H1 (cell line): ENCODE data around the gene IFTAP. TPM values are rescaled to one million over a fixed set of nuclear protein-coding genes. Genes with fewer than 3 reads are reported as not detected.

Source experiments
- CTCF ChIA-PET: fragments of 300-600 bp; sonication (Branson Sonifier 250); formaldehyde crosslinking; loops from one replicate; lab custom pipeline; 2021; ENCODE audit not compliant: partially characterized antibody; lab: Charles Lee
- POLR2A ChIA-PET: fragments of 300-600 bp; sonication (Branson Sonifier 250); formaldehyde crosslinking; loops from one replicate; lab custom pipeline; 2021; ENCODE audit warnings: inconsistent platforms; ENCODE audit not compliant: partially characterized antibody; lab: Charles Lee
- DNase-seq, 2 experiments: peaks; one replicate each; pipeline versions ENCODE4 v3.0.0 to v3.0.0-alpha.2; 2010 to 2022; ENCODE audit warnings: low spot score in 2 of 2, low read depth in 1 of 2, mixed read lengths in 1 of 2
- FAIRE-seq: peaks from 2 replicates; lab custom pipeline; 2011; peaks lifted over from hg19 to GRCh38; lab: Jason Lieb, UNC
- H2AFZ ChIP-seq: 2 replicates; pipeline ENCODE4 v1.8.1; 2012; ENCODE audit warnings: low read length, inconsistent platforms
- H2AK5ac ChIP-seq: 2 replicates; pipeline ENCODE4 v1.6.1; 2013; ENCODE audit warnings: low read depth, low read length
- H2BK120ac ChIP-seq: replicated peaks from 2 replicates; pipeline ENCODE3; 2013; ENCODE audit warnings: low read depth, low read length, inconsistent platforms
- H2BK12ac ChIP-seq: 2 replicates; pipeline ENCODE4 v1.6.1; 2013; ENCODE audit warnings: low read depth, low read length
- H2BK15ac ChIP-seq: 2 replicates; pipeline ENCODE4 v1.6.1; 2013; ENCODE audit warnings: low read length
- H2BK20ac ChIP-seq: 2 replicates; pipeline ENCODE4 v1.6.1; 2013; ENCODE audit warnings: low read length
- H2BK5ac ChIP-seq: 2 replicates; pipeline ENCODE4 v1.6.1; 2013; ENCODE audit warnings: low read depth, low read length
- H3K14ac ChIP-seq: 2 replicates; pipeline ENCODE4 v1.6.1; 2013; ENCODE audit warnings: inconsistent platforms; ENCODE audit not compliant: insufficient read length
- H3K18ac ChIP-seq: 2 replicates; pipeline ENCODE4 v1.6.1; 2013; ENCODE audit warnings: low read length; ENCODE audit errors: extremely low read depth
- H3K23ac ChIP-seq: 2 replicates; pipeline ENCODE4 v1.6.1; 2013; ENCODE audit warnings: inconsistent platforms; ENCODE audit not compliant: insufficient read length
- H3K23me2 ChIP-seq: 2 replicates; pipeline ENCODE4 v1.6.1; 2013; ENCODE audit warnings: low read depth, low read length
- H3K27ac ChIP-seq: 2 replicates; pipeline ENCODE4 v1.6.1; 2011; ENCODE audit warnings: low read depth, low read length, inconsistent platforms
- H3K27me3 ChIP-seq, 4 experiments: replicated peaks in 1 of 4; 1 replicate in 1 of 4; 2 replicates in 3 of 4; pipeline versions ENCODE4 v1.6.1 to v1.8.1; 2011 to 2013; ENCODE audit warnings: low read length in 3 of 4, mild to moderate bottlenecking in 3 of 4, inconsistent platforms in 2 of 4, mixed read lengths in 2 of 4, moderate library complexity in 1 of 4; ENCODE audit not compliant: control insufficient read depth in 3 of 4, insufficient read depth in 3 of 4; ENCODE audit errors: extremely low read depth in 1 of 4
- H3K36me3 ChIP-seq, 4 experiments: 2 replicates each; pipeline versions ENCODE4 v1.6.1 to v1.8.1; 2011 to 2013; ENCODE audit warnings: mild to moderate bottlenecking in 4 of 4, low read length in 3 of 4, moderate library complexity in 2 of 4, control low read depth in 1 of 4, inconsistent platforms in 1 of 4; ENCODE audit not compliant: insufficient read depth in 4 of 4, control insufficient read depth in 2 of 4
- H3K4ac ChIP-seq: replicated peaks from 2 replicates; pipeline ENCODE3; 2013; ENCODE audit warnings: low read length, low read depth, mixed read lengths, inconsistent platforms; ENCODE audit not compliant: insufficient read length
- H3K4me1 ChIP-seq, 4 experiments: replicated peaks in 1 of 4; 1 replicate in 1 of 4; 2 replicates in 3 of 4; pipeline versions ENCODE4 v1.6.1 to v1.8.1; 2011 to 2013; ENCODE audit warnings: low read length in 3 of 4, inconsistent platforms in 2 of 4, mixed read lengths in 1 of 4; ENCODE audit not compliant: insufficient read depth in 4 of 4, control insufficient read depth in 3 of 4
- H3K4me2 ChIP-seq, 2 experiments: 2 replicates each; pipeline versions ENCODE4 v1.6.1 to v1.8.1; 2011 to 2013; ENCODE audit warnings: low read depth in 2 of 2, low read length in 2 of 2, control low read depth in 1 of 2, inconsistent platforms in 1 of 2, mild to moderate bottlenecking in 1 of 2; ENCODE audit not compliant: insufficient read depth in 1 of 2
- H3K4me3 ChIP-seq, 4 experiments: fragments of 200-600, 300-600 bp in 1 of 4; sonication (generic), shearing (Covaris generic), sonication (Bioruptor Twin) in 1 of 4; 2 replicates each; pipeline versions ENCODE4 v1.5.1 to v1.8.1; 2011 to 2016; ENCODE audit warnings: low read length in 4 of 4, low read depth in 3 of 4, control low read depth in 2 of 4, inconsistent platforms in 2 of 4, mild to moderate bottlenecking in 2 of 4, mixed read lengths in 1 of 4, moderate library complexity in 1 of 4; ENCODE audit not compliant: insufficient read depth in 2 of 4; ENCODE audit errors: extremely low read depth in 1 of 4
- H3K56ac ChIP-seq: replicated peaks from 2 replicates; pipeline ENCODE3; 2013; ENCODE audit warnings: low read depth, mild to moderate bottlenecking, mixed read lengths, low read length, inconsistent platforms; ENCODE audit not compliant: insufficient read length
- H3K79me1 ChIP-seq: 2 replicates; pipeline ENCODE4 v1.6.1; 2013; ENCODE audit warnings: low read depth, low read length, control low read depth
- H3K79me2 ChIP-seq, 2 experiments: 2 replicates each; pipeline versions ENCODE4 v1.6.1 to v1.8.1; 2012 to 2013; ENCODE audit warnings: low read length in 2 of 2, mild to moderate bottlenecking in 2 of 2, inconsistent platforms in 1 of 2; ENCODE audit not compliant: insufficient read depth in 2 of 2, control insufficient read depth in 1 of 2
- H3K9ac ChIP-seq, 4 experiments: replicated peaks in 1 of 4; 1 replicate in 1 of 4; 2 replicates in 3 of 4; pipeline versions ENCODE4 v1.6.1 to v1.8.1; 2011 to 2013; ENCODE audit warnings: low read depth in 3 of 4, low read length in 3 of 4, control low read depth in 2 of 4, mild to moderate bottlenecking in 2 of 4, moderate library complexity in 2 of 4, inconsistent platforms in 1 of 4; ENCODE audit errors: extremely low read depth in 1 of 4
- H3K9me3 ChIP-seq, 2 experiments: 2 replicates each; pipeline versions ENCODE4 v1.6.1 to v1.8.1; 2012 to 2013; ENCODE audit warnings: mild to moderate bottlenecking in 2 of 2, moderate library complexity in 2 of 2, control low read depth in 1 of 2, inconsistent platforms in 1 of 2, low read depth in 1 of 2, low read length in 1 of 2, mixed read lengths in 1 of 2; ENCODE audit not compliant: insufficient read depth in 2 of 2
- H4K20me1 ChIP-seq, 2 experiments: replicated peaks in 1 of 2; 2 replicates each; pipeline versions ENCODE3 to v1.8.1; 2011 to 2013; ENCODE audit warnings: inconsistent platforms in 2 of 2, low read length in 2 of 2, mild to moderate bottlenecking in 1 of 2; ENCODE audit not compliant: insufficient read depth in 2 of 2, control insufficient read depth in 1 of 2
- H4K5ac ChIP-seq: 2 replicates; pipeline ENCODE4 v1.6.1; 2013; ENCODE audit warnings: low read length, low read depth, mixed read lengths, inconsistent platforms; ENCODE audit not compliant: insufficient read length
- H4K8ac ChIP-seq: 2 replicates; pipeline ENCODE4 v1.8.0; 2013; ENCODE audit warnings: mild to moderate bottlenecking, moderate library complexity, low read length, inconsistent platforms; ENCODE audit not compliant: insufficient read depth; ENCODE audit errors: extremely low read depth
- H4K91ac ChIP-seq: replicated peaks from 2 replicates; pipeline ENCODE3; 2013; ENCODE audit warnings: low read length, mixed read lengths, inconsistent platforms; ENCODE audit not compliant: insufficient read length
- CEBPB ChIP-seq: IDR thresholded peaks from 2 replicates; pipeline ENCODE4 v1.6.1; 2012; ENCODE audit warnings: low read depth, low read length
- CTBP2 ChIP-seq: IDR thresholded peaks from 2 replicates; pipeline ENCODE4 v1.7.0; 2011; ENCODE audit warnings: borderline replicate concordance, mild to moderate bottlenecking, moderate library complexity, mixed read lengths, low read length; ENCODE audit not compliant: insufficient read depth, insufficient read length
- RFX5 ChIP-seq: IDR thresholded peaks from 2 replicates; pipeline ENCODE4 v1.6.1; 2011; ENCODE audit warnings: low read depth, low read length, improper control_type of control experiment, borderline replicate concordance
- RXRA ChIP-seq: IDR thresholded peaks from 2 replicates; pipeline ENCODE4 v1.6.1; 2011; ENCODE audit warnings: low read depth, mild to moderate bottlenecking, low read length, moderate library complexity; ENCODE audit not compliant: insufficient read depth
- SAP30 ChIP-seq: fragments of 300-600 bp; sonication (generic); IDR thresholded peaks from 2 replicates; pipeline ENCODE4 v1.7.1; 2012; ENCODE audit warnings: low read length, moderate library complexity, mild to moderate bottlenecking, inconsistent platforms; ENCODE audit not compliant: insufficient read depth, insufficient replicate concordance
- SP4 ChIP-seq: IDR thresholded peaks from 2 replicates; pipeline ENCODE4 v1.6.1; 2012; ENCODE audit warnings: low read length, inconsistent platforms
- WGBS, 2 experiments: shearing (Covaris generic) in 1 of 2; methylation state at CpG; one replicate each; pipeline versions ENCODE4 v1.1.6 to v1.1.7; 2013 to 2015; ENCODE audit warnings: low lambda C conversion rate in 2 of 2, mixed read lengths in 2 of 2, inconsistent platforms in 1 of 2, low coverage in 1 of 2, missing lambda C conversion rate in 1 of 2; ENCODE audit not compliant: insufficient replicate concordance in 2 of 2, insufficient coverage in 1 of 2, insufficient read length in 1 of 2; ENCODE audit errors: extremely low coverage in 1 of 2, missing lambda C conversion rate in 1 of 2; 5-methylcytosine and 5-hydroxymethylcytosine counted together
- polyA plus RNA-seq, 7 experiments: library from polyadenylated mRNA; depleted of rRNA in 3 of 7; stranded (reverse) in 5 of 7; unstranded in 2 of 7; fragments of >200 nt in 5 of 7; fragments of 200-250 nt in 2 of 7; gene quantifications; 1 replicate in 5 of 7; 2 replicates in 1 of 7; 4 replicates in 1 of 7; pipeline versions ENCODE4 v1.2.1 to v1.2.3, GENCODE V29; 2011 to 2013; ENCODE audit warnings: missing spikeins in 2 of 7, mixed read lengths in 2 of 7
- total RNA-seq: library from RNA; stranded (reverse); fragmentation: NEBNext Ultra II Directional; extraction: Animal tissue kit (Norgen Biotek cat#: 25700); gene quantifications from 2 replicates; pipeline ENCODE4 v1.2.1, GENCODE V29; 2021
- TF ChIP-seq, protein P1 (sequence below): IDR thresholded peaks from 2 replicates; pipeline ENCODE4 v1.6.1; 2012; ENCODE audit warnings: low read length, inconsistent platforms

The IFTAP gene
- total and polyA plus RNA-seq, 2 of the 8 experiments (the other 6 are each of a cell fraction or from before 2014, with no cell fraction given) = 21.2 to 23.9 TPM

DNA sequence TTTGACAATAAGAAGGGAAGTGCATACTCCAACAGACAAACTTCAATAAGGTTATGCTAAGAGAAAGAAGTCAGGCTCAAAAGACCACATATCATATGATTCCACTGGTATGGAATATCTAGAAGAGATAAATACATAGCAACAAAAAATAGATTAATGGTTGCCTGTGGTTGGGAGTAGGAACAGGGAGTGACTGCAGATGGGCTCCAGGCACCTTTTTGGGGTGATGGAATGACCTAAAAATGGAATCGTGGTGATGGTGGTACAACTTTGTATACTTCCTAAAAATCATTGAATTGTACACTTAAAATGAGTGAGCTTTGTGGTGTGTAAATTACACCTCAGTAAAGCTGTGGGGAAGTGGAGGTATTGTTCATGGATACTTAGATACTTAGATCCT is 32.7 kb downstream of the IFTAP start:
- no peak overlapping the region for H3K4me2 ChIP-seq
- H3K9me3 ChIP-seq = no peaks in the 10 kb centered on the region
- H2BK15ac ChIP-seq = no peak overlapping the region
- H3K18ac ChIP-seq = no peak overlapping the region
- H4K20me1 ChIP-seq = no peaks in the 10 kb centered on the region
- H3K14ac ChIP-seq = no peak overlapping the region
- H3K36me3 ChIP-seq = no peaks in the 10 kb centered on the region
- 82% methylated on average over 1 of the region's 1 CpG; no CpG with 5 or more reads in 1 of the 2 experiments for WGBS, 2 experiments
- no peaks in the 10 kb centered on the region for H3K79me2 ChIP-seq
- no peak overlapping the region for H2BK120ac ChIP-seq
- H3K4me1 ChIP-seq = no peaks in the 10 kb centered on the region
- H3K4ac ChIP-seq = no peak overlapping the region
- H3K23ac ChIP-seq = no peak overlapping the region
- POLR2A ChIA-PET = no interaction called here
- DNase-seq = no peak
- no peak overlapping the region for H2AK5ac ChIP-seq
- no peaks in the 10 kb centered on the region for H3K23me2 ChIP-seq
- no peak overlapping the region for H4K91ac ChIP-seq
- no peak overlapping the region for H3K9ac ChIP-seq
- no peak overlapping the region for H2BK20ac ChIP-seq
- H2BK5ac ChIP-seq = no peak overlapping the region
- H4K5ac ChIP-seq = no peak overlapping the region
- TF ChIP-seq, protein P1, sequence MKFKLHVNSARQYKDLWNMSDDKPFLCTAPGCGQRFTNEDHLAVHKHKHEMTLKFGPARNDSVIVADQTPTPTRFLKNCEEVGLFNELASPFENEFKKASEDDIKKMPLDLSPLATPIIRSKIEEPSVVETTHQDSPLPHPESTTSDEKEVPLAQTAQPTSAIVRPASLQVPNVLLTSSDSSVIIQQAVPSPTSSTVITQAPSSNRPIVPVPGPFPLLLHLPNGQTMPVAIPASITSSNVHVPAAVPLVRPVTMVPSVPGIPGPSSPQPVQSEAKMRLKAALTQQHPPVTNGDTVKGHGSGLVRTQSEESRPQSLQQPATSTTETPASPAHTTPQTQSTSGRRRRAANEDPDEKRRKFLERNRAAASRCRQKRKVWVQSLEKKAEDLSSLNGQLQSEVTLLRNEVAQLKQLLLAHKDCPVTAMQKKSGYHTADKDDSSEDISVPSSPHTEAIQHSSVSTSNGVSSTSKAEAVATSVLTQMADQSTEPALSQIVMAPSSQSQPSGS = no peak
- TF ChIP-seq RXRA (no peak), RFX5 (no peak), CTBP2 (no peak), SAP30 (no peak), SP4 (no peak), CEBPB (no peak)
- H3K27ac ChIP-seq = no peak overlapping the region
- H3K4me3 ChIP-seq = no peak overlapping the region
- H3K56ac ChIP-seq = no peak overlapping the region
- no peaks in the 10 kb centered on the region for H3K79me1 ChIP-seq
- no peaks in the 10 kb centered on the region for H3K27me3 ChIP-seq
- no peak overlapping the region for H4K8ac ChIP-seq
- no peak for FAIRE-seq
- no peak overlapping the region for H2AFZ ChIP-seq
- CTCF ChIA-PET = interaction anchor here (1.2 kb wide), 2 partner anchors 10 to 63 kb away, joined by 3 read pairs; no protein-coding TSS in a partner anchor
- H2BK12ac ChIP-seq = no peak overlapping the region
